GM12873 (cell line): ENCODE data around the gene RBM47.

Experiments
- TF ChIP-seq, protein P1 (sequence below): IDR thresholded peaks from 2 replicates; pipeline ENCODE4 v1.5.1; 2012; ENCODE audit warnings: low read depth, mild to moderate bottlenecking, moderate library complexity, low read length, control low read depth; ENCODE audit not compliant: insufficient read depth; ENCODE audit errors: missing control alignments

Gene RBM47

DNA sequence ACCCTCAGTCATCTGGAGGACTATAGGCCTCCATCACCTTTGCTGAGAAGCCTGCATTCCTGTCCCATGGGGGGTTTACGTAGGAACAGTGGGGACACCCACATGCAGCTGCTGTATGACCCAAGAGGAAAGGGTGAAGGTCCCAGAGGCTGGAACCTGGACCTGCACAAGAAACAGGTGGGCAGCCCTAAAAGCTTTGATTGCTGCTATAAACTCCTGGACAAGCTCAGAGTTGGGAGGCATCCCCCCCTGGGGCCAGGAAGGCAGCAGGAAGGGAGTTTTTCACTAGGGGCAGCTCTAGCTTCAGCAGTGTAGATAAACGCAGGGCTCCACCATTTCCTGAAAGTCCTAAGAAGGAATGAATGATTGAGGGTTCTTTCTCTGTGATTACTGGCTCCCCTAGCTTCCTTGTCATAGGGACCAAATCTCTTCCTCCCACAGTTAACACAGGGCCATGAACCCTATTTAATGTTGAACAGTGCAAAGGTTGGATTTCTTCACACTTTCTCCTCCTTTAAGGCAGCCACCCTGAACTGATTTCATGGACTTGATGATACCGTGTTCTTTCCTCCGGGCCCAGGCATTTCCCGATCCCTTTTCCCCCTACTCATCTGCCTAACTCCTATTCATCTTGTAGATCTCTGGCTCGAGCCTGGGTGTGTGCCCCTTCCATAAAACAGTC is 210.3 kb downstream of the RBM47 start:
- TF ChIP-seq, protein P1, sequence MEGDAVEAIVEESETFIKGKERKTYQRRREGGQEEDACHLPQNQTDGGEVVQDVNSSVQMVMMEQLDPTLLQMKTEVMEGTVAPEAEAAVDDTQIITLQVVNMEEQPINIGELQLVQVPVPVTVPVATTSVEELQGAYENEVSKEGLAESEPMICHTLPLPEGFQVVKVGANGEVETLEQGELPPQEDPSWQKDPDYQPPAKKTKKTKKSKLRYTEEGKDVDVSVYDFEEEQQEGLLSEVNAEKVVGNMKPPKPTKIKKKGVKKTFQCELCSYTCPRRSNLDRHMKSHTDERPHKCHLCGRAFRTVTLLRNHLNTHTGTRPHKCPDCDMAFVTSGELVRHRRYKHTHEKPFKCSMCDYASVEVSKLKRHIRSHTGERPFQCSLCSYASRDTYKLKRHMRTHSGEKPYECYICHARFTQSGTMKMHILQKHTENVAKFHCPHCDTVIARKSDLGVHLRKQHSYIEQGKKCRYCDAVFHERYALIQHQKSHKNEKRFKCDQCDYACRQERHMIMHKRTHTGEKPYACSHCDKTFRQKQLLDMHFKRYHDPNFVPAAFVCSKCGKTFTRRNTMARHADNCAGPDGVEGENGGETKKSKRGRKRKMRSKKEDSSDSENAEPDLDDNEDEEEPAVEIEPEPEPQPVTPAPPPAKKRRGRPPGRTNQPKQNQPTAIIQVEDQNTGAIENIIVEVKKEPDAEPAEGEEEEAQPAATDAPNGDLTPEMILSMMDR: no peak

DNA sequence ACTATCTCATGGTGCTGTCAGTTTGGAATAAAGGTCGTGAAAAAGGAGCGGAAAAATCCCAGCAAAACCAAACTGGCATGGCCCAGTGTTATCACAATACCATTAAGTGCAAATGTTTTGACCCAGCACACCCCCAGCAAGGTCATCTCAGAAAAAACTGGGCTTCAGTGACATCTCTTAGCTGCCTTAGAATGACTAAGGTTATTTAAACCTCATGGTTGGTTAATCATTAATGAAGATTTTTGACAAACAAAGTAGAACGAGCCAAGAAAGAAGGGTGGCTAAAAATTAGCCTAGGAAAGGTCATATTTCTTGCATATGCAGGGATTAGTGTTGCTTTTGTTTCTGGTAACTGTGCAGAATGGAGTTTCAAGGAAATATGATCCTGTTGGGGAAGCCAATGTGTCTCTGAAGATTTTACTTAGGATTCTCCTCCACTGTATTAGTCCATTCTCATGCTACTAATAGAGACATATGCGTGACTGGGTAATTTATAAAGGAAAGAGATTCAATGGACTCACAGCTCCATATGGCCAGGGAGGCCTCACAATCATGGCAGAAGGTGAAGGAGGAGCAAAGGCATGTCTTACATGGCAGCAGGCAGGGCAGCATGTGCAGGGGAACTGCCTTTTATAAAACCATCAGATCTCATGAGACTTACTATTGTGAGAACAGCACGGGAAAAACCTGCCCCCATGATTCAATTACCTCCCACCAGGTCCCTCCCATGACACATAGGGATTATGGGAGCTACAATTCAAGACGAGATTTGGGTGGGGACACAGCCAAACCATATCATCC is 211.0 kb downstream of the RBM47 start:
- TF ChIP-seq, protein P1: no peak

DNA sequence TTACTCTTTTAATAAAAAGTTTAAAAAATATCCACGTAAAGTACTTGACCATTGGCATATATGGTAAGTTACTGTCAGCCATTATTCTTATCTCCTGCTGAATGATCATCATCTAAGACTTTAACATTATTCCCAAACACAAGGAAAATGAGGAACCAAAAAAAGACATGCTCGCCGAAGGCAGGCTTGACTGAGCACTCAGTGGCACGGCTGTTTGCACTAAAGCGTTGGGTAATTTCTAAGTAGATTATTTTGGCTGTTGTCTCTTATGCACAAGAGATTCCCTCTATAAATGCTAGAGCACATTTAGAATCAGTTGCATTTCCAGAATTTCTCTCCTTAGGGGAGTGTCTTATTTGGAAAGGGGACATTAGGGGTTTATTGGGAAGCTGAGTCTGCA is 211.7 kb downstream of the RBM47 start:
- TF ChIP-seq, protein P1: no peak

- TF ChIP-seq, protein P1: no peak
Measured at GRCh38 chr4:40414673-40415072, 215.0 kb downstream of the RBM47 start.

- TF ChIP-seq, protein P1: no peak
Measured at GRCh38 chr4:40412866-40413795, 216.5 kb downstream of the RBM47 start.

- TF ChIP-seq, protein P1: no peak
Measured at GRCh38 chr4:40412388-40412787, 217.3 kb downstream of the RBM47 start.

GRCh38 chr4:40409835-40410234 is 219.8 kb downstream of the RBM47 start:
- TF ChIP-seq, protein P1: no peak
